Activated T-cell treated with anti-CD3 and anti-CD28 coated beads, Interleukin-2, amount 50 U/mL, for 72 hours (primary cell): ENCODE data around the gene DAB2IP. TPM values are rescaled to one million over a fixed set of nuclear protein-coding genes. Genes with fewer than 3 reads are reported as not detected.

Source experiments
- ATAC-seq, 2 donors: fragments of 150-1000 bp; cut with Tn5 transposase; replicated peaks in 1 of 2; 2 replicates each; pipeline ENCODE4 v1.10.0; 2021; ENCODE audit warnings: moderate library complexity in 2 of 2, mild to moderate bottlenecking in 1 of 2
- DNase-seq, 2 donors: peaks; one replicate each; pipeline ENCODE4 v3.0.0; 2021 to 2022; ENCODE audit warnings: mixed read lengths in 1 of 2
- H3K27ac Mint-ChIP-seq: one replicate; pipeline ENCODE4 v1.8.0; 2022; ENCODE audit warnings: mild to moderate bottlenecking, moderate library complexity, mixed read lengths
- H3K27me3 Mint-ChIP-seq: one replicate; pipeline ENCODE4 v1.8.0; 2022; ENCODE audit warnings: low read depth, mixed read lengths
- H3K36me3 Mint-ChIP-seq, 2 donors: one replicate each; pipeline ENCODE4 v1.8.0; 2022; ENCODE audit warnings: mixed read lengths in 2 of 2, mild to moderate bottlenecking in 1 of 2; ENCODE audit not compliant: insufficient read depth in 2 of 2
- H3K4me1 Mint-ChIP-seq: one replicate; pipeline ENCODE4 v1.8.0; 2022; ENCODE audit warnings: low read depth, mixed read lengths
- H3K4me3 Mint-ChIP-seq, 2 donors: one replicate each; pipeline ENCODE4 v1.8.0; 2022; ENCODE audit warnings: mild to moderate bottlenecking in 2 of 2, mixed read lengths in 2 of 2, moderate library complexity in 2 of 2
- H3K9me3 Mint-ChIP-seq, 2 donors: one replicate each; pipeline ENCODE4 v1.8.0; 2022; ENCODE audit warnings: mixed read lengths in 2 of 2
- total RNA-seq, 2 donors: library from RNA; stranded (reverse); gene quantifications; one replicate each; pipeline ENCODE4 v1.2.3, GENCODE V29; 2022

The DAB2IP gene
- total RNA-seq, 2 donors from 2014 or later, result 0.35 to 0.74 TPM

GRCh38 chr9:121752929-121753328, 101.5 kb downstream of the DAB2IP start:
- Mint-ChIP-seq H3K9me3 (no peaks in the 10 kb centered on the region), H3K4me1 (peaks cover 2% of the 10 kb centered on the region), H3K27me3 (no peaks in the 10 kb centered on the region), H3K36me3 (no peaks in the 10 kb centered on the region), H3K4me3 (no peak overlapping the region), H3K27ac (no peak overlapping the region)
- DNase-seq (no peak), ATAC-seq (no peak)

GRCh38 chr9:121753802-121754654, 102.6 kb downstream of the DAB2IP start:
- no peaks in the 10 kb centered on the region for H3K27me3 Mint-ChIP-seq
- H3K9me3 Mint-ChIP-seq, result no peaks in the 10 kb centered on the region
- DNase-seq (no peak), ATAC-seq (no peak)
- H3K27ac Mint-ChIP-seq, result no peak overlapping the region
- H3K4me3 Mint-ChIP-seq, result no peak overlapping the region
- H3K4me1 Mint-ChIP-seq, result no peaks in the 10 kb centered on the region
- H3K36me3 Mint-ChIP-seq, result no peaks in the 10 kb centered on the region

GRCh38 chr9:121754655-121755436, 103.4 kb downstream of the DAB2IP start:
- Mint-ChIP-seq H3K27ac (no peak overlapping the region), H3K36me3 (no peaks in the 10 kb centered on the region), H3K4me1 (no peaks in the 10 kb centered on the region), H3K27me3 (no peaks in the 10 kb centered on the region), H3K9me3 (no peaks in the 10 kb centered on the region), H3K4me3 (no peak overlapping the region)
- ATAC-seq (no peak), DNase-seq (no peak)

- H3K36me3 Mint-ChIP-seq, result no peaks in the 10 kb centered on the region
These were observed 104.1 kb downstream of the DAB2IP start for GRCh38 chr9:121755581-121755980.

GRCh38 chr9:121756474-121757280, 105.2 kb downstream of the DAB2IP start:
- Mint-ChIP-seq H3K9me3 (no peaks in the 10 kb centered on the region), H3K4me1 (no peaks in the 10 kb centered on the region), H3K27me3 (no peaks in the 10 kb centered on the region), H3K36me3 (no peaks in the 10 kb centered on the region), H3K27ac (no peak overlapping the region), H3K4me3 (no peak overlapping the region)
- ATAC-seq (no peak), DNase-seq (no peak)

More at GRCh38 chr9:121755581-121755980, 104.1 kb downstream of the DAB2IP start:
- H3K27ac Mint-ChIP-seq, result no peak overlapping the region
- H3K4me3 Mint-ChIP-seq, result no peak overlapping the region
- no peaks in the 10 kb centered on the region for H3K27me3 Mint-ChIP-seq
- ATAC-seq (no peak), DNase-seq (no peak)
- no peaks in the 10 kb centered on the region for H3K9me3 Mint-ChIP-seq
- no peaks in the 10 kb centered on the region for H3K4me1 Mint-ChIP-seq

GRCh38 chr9:121757281-121757585, 105.8 kb downstream of the DAB2IP start:
- Mint-ChIP-seq H3K9me3 (no peaks in the 10 kb centered on the region), H3K4me1 (no peaks in the 10 kb centered on the region), H3K27ac (no peak overlapping the region), H3K27me3 (no peaks in the 10 kb centered on the region), H3K4me3 (no peak overlapping the region), H3K36me3 (no peaks in the 10 kb centered on the region)
- ATAC-seq (no peak), DNase-seq (no peak)

GRCh38 chr9:121758693-121759092, 107.3 kb downstream of the DAB2IP start:
- DNase-seq, result no peak
- Mint-ChIP-seq H3K4me1 (no peaks in the 10 kb centered on the region), H3K4me3 (no peak overlapping the region), H3K27me3 (no peaks in the 10 kb centered on the region), H3K36me3 (no peaks in the 10 kb centered on the region), H3K27ac (no peak overlapping the region), H3K9me3 (no peaks in the 10 kb centered on the region)
- no peak for ATAC-seq

GRCh38 chr9:121759996-121760395, 108.6 kb downstream of the DAB2IP start:
- Mint-ChIP-seq H3K27ac (no peak overlapping the region), H3K4me3 (no peak overlapping the region), H3K4me1 (no peaks in the 10 kb centered on the region), H3K36me3 (no peaks in the 10 kb centered on the region), H3K27me3 (no peaks in the 10 kb centered on the region), H3K9me3 (no peaks in the 10 kb centered on the region)
- ATAC-seq (no peak), DNase-seq (no peak)

- no peaks in the 10 kb centered on the region for H3K4me1 Mint-ChIP-seq
- H3K36me3 Mint-ChIP-seq, result no peaks in the 10 kb centered on the region
- no peaks in the 10 kb centered on the region for H3K9me3 Mint-ChIP-seq
These were observed 109.1 kb downstream of the DAB2IP start for GRCh38 chr9:121760571-121760970.

GRCh38 chr9:121763131-121763530, 111.7 kb downstream of the DAB2IP start:
- Mint-ChIP-seq H3K27ac (no peak overlapping the region), H3K36me3 (no peaks in the 10 kb centered on the region), H3K9me3 (no peaks in the 10 kb centered on the region), H3K27me3 (no peaks in the 10 kb centered on the region), H3K4me3 (no peak overlapping the region), H3K4me1 (no peaks in the 10 kb centered on the region)
- DNase-seq (no peak), ATAC-seq (no peak)

More at GRCh38 chr9:121760571-121760970, 109.1 kb downstream of the DAB2IP start:
- Mint-ChIP-seq H3K27ac (no peak overlapping the region), H3K27me3 (no peaks in the 10 kb centered on the region), H3K4me3 (no peak overlapping the region)
- no peak for DNase-seq
- ATAC-seq, result no peak

- Mint-ChIP-seq H3K4me3 (no peak overlapping the region), H3K9me3 (no peaks in the 10 kb centered on the region), H3K4me1 (no peaks in the 10 kb centered on the region), H3K36me3 (no peaks in the 10 kb centered on the region), H3K27ac (no peak overlapping the region), H3K27me3 (no peaks in the 10 kb centered on the region)
- no peak for DNase-seq
- no peak for ATAC-seq
These were observed 112.3 kb downstream of the DAB2IP start for GRCh38 chr9:121763561-121764370.

- H3K36me3 Mint-ChIP-seq, result no peaks in the 10 kb centered on the region
- no peak overlapping the region for H3K4me3 Mint-ChIP-seq
- DNase-seq (no peak), ATAC-seq (no peak)
- no peaks in the 10 kb centered on the region for H3K4me1 Mint-ChIP-seq
- no peaks in the 10 kb centered on the region for H3K9me3 Mint-ChIP-seq
- H3K27me3 Mint-ChIP-seq, result no peaks in the 10 kb centered on the region
- no peak overlapping the region for H3K27ac Mint-ChIP-seq
These were observed 112.9 kb downstream of the DAB2IP start for GRCh38 chr9:121764371-121764730.
